ENCODE results near the gene LTBP2. TPM values are rescaled to one million over a fixed set of nuclear protein-coding genes. Genes with fewer than 3 reads are reported as not detected.

Gene LTBP2
- total RNA-seq, 1 donor from 2014 or later = 0.94 TPM

GRCh38 chr14:74638066-74638465 is 26.0 kb upstream of the LTBP2 start:
- no peak for DNase-seq

- no peak for DNase-seq
These were observed 25.1 kb upstream of the LTBP2 start for GRCh38 chr14:74637178-74637550.

- DNase-seq = no peak
These were observed 24.6 kb upstream of the LTBP2 start for GRCh38 chr14:74636424-74637177.

GRCh38 chr14:74635847-74636246 is 23.8 kb upstream of the LTBP2 start:
- DNase-seq = no peak

GRCh38 chr14:74634964-74635363 is 22.9 kb upstream of the LTBP2 start:
- DNase-seq = no peak

- DNase-seq = no peak
These were observed 22.4 kb upstream of the LTBP2 start for GRCh38 chr14:74634481-74634880.

GRCh38 chr14:74630881-74631690 is 19.0 kb upstream of the LTBP2 start:
- no peak for DNase-seq

- no peak for DNase-seq
These were observed 16.4 kb upstream of the LTBP2 start for GRCh38 chr14:74628418-74628817.

GRCh38 chr14:74627076-74627475 is 15.0 kb upstream of the LTBP2 start:
- no peak for DNase-seq

- DNase-seq = no peak
These were observed 10.2 kb upstream of the LTBP2 start for GRCh38 chr14:74622257-74622656.

- DNase-seq = no peak
These were observed 9.5 kb upstream of the LTBP2 start for GRCh38 chr14:74621556-74621955.

- DNase-seq = no peak
These were observed 8.9 kb upstream of the LTBP2 start for GRCh38 chr14:74620923-74621322.

GRCh38 chr14:74620497-74620921 is 8.5 kb upstream of the LTBP2 start:
- DNase-seq = no peak

- no peak for DNase-seq
These were observed 7.7 kb upstream of the LTBP2 start for GRCh38 chr14:74619672-74620131.

- no peak for DNase-seq
These were observed 6.3 kb upstream of the LTBP2 start for GRCh38 chr14:74618078-74618952.

GRCh38 chr14:74616996-74617700 is 5.1 kb upstream of the LTBP2 start:
- no peak for DNase-seq

GRCh38 chr14:74616507-74616906 is 4.5 kb upstream of the LTBP2 start:
- DNase-seq = no peak

GRCh38 chr14:74615735-74616134 is 3.7 kb upstream of the LTBP2 start:
- no peak for DNase-seq

- no peak for DNase-seq
These were observed 2.8 kb upstream of the LTBP2 start for GRCh38 chr14:74614508-74615495.

GRCh38 chr14:74613211-74613914 is 1.3 kb upstream of the LTBP2 start:
- DNase-seq = no peak

All from occipital lobe (tissue), 2 donors.